SU-DHL-6 (cell line): Measurements from ENCODE around the gene KLB.
"Not testable (repeated sequence)": the region's sequence is repeated elsewhere in the genome, so short reads cannot be mapped to it uniquely, and the experiment has no call there.

ENCODE experiments used
- CTCF ChIP-seq: fragments of 200-600 bp; sonication (generic); IDR thresholded peaks from one replicate; pipeline ENCODE4 v1.5.1; 2017; ENCODE audit warnings: antibody characterized with exemption, mild to moderate bottlenecking, low read length, moderate library complexity; ENCODE audit not compliant: insufficient read depth, poor library complexity, severe bottlenecking
- EZH2phosphoT487 ChIP-seq: fragments of 200-600 bp; sonication (generic), shearing (Covaris generic); conservative IDR thresholded peaks from 2 replicates; pipeline ENCODE4 v1.6.1; 2018; ENCODE audit warnings: mild to moderate bottlenecking, antibody characterized with exemption, low read length, moderate library complexity, mixed read lengths

- not testable (repeated sequence) for TF ChIP-seq CTCF, EZH2phosphoT487
Measured at GRCh38 chr4:39411561-39411960, 4.8 kb downstream of the KLB start.
